ENCODE results near the gene EREG. TPM values are rescaled to one million over a fixed set of nuclear protein-coding genes. Genes with fewer than 3 reads are reported as not detected.

EREG gene
- total and polyA plus RNA-seq, 2 of the 8 experiments (the other 6 are each of a cell fraction or from before 2014, with no cell fraction given): not detected

DNA sequence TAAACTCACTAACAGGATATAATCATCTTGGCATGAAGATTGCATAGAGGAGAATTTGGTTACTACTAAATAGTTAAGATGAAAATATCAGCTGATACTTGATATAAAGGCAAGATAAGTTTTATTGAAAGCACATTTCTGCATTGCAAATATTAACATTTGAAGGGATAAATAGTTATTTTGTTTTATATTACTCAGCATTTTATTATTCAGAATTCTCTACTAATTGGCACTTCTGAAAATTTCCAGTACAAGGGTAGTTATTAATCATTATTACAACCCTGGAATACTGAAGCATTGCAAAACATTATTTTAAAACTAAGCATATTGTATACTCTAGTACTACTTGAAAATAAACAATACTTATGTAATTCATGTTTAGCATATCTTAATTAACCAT, 47.3 kb downstream of the EREG start:
- CTCF ChIA-PET (ENCODE audit: partially characterized antibody): interaction anchor here (2.0 kb wide), 1 partner anchor 12 kb away, joined by 6 read pairs; no protein-coding TSS in a partner anchor
- Histone ChIP-seq H3K27ac (ENCODE audit: low read depth, low read length) (no peak overlapping the region), H4K8ac (ENCODE audit: extremely low read depth, insufficient read depth, low read length) (no peak overlapping the region), H3K23ac (ENCODE audit: insufficient read length) (no peak overlapping the region), H3K18ac (ENCODE audit: extremely low read depth, low read length) (no peak overlapping the region), H2BK20ac (ENCODE audit: low read length) (no peak overlapping the region), H2BK120ac (replicated peaks; ENCODE audit: low read depth, low read length) (no peak overlapping the region), H3K4me1 (replicated peaks in 1 of 4; ENCODE audit: control insufficient read depth in 3 of 4, insufficient read depth in 4 of 4, low read length in 3 of 4) (0 out of 7 replicates have a peak, but pooled peaks cover 0 to 3% (median 0%) of the 10 kb centered on the region in 4 experiments), H3K14ac (ENCODE audit: insufficient read length) (no peak overlapping the region), H3K79me2 (ENCODE audit: control insufficient read depth in 1 of 2, insufficient read depth in 2 of 2, low read length in 2 of 2) (no peaks in the 10 kb centered on the region), H3K79me1 (ENCODE audit: low read depth, low read length) (no peaks in the 10 kb centered on the region), H2AFZ (ENCODE audit: low read length) (no peak overlapping the region), H3K9ac (replicated peaks in 1 of 4; ENCODE audit: extremely low read depth in 1 of 4, low read depth in 3 of 4, low read length in 3 of 4) (no peak overlapping the region), H4K5ac (ENCODE audit: insufficient read length, low read depth, low read length) (no peak overlapping the region), H3K56ac (replicated peaks; ENCODE audit: insufficient read length, low read depth, low read length) (no peak overlapping the region), H3K9me3 (ENCODE audit: insufficient read depth in 2 of 2, low read depth in 1 of 2, low read length in 1 of 2) (no peaks in the 10 kb centered on the region), H2BK12ac (ENCODE audit: low read depth, low read length) (no peak overlapping the region), H3K27me3 (replicated peaks in 1 of 4; ENCODE audit: control insufficient read depth in 3 of 4, extremely low read depth in 1 of 4, insufficient read depth in 3 of 4, low read length in 3 of 4) (no peaks in the 10 kb centered on the region), H3K4me3 (ENCODE audit: extremely low read depth in 1 of 4, insufficient read depth in 2 of 4, low read depth in 3 of 4, low read length in 4 of 4) (no peak overlapping the region), H2BK15ac (ENCODE audit: low read length) (no peak overlapping the region), H3K4me2 (ENCODE audit: insufficient read depth in 1 of 2, low read depth in 2 of 2, low read length in 2 of 2) (no peak overlapping the region), H2BK5ac (ENCODE audit: low read depth, low read length) (no peak overlapping the region), H4K20me1 (replicated peaks in 1 of 2; ENCODE audit: control insufficient read depth in 1 of 2, insufficient read depth in 2 of 2, low read length in 2 of 2) (no peaks in the 10 kb centered on the region), H2AK5ac (ENCODE audit: low read depth, low read length) (no peak overlapping the region), H3K23me2 (ENCODE audit: low read depth, low read length) (no peaks in the 10 kb centered on the region; the same call in 1 of the 2 replicates), H3K4ac (replicated peaks; ENCODE audit: insufficient read length, low read depth, low read length) (no peak overlapping the region), H4K91ac (replicated peaks; ENCODE audit: insufficient read length, low read length) (no peak overlapping the region), H3K36me3 (ENCODE audit: control insufficient read depth in 2 of 4, insufficient read depth in 4 of 4, low read length in 3 of 4) (no peaks in the 10 kb centered on the region)
- POLR2A ChIA-PET (ENCODE audit: partially characterized antibody): no interaction called here
- DNase-seq (ENCODE audit: low read depth in 1 of 2, low spot score in 2 of 2): no peak
- no peak for TF ChIP-seq ZNF274 (IDR thresholded peaks at IDR 0.05; ENCODE audit: borderline replicate concordance, extremely low read depth, low read length)
- no peak for FAIRE-seq
